CD4-positive, CD25-positive, alpha-beta regulatory T cell (primary cell): Measurements from ENCODE around the gene STX8. TPM values are rescaled to one million over a fixed set of nuclear protein-coding genes. Genes with fewer than 3 reads are reported as not detected.

ENCODE experiments used
- ATAC-seq, 2 donors: fragments of 150-1000 bp; cut with Tn5 transposase; one replicate each; pipeline ENCODE4 v1.10.0; 2021; ENCODE audit warnings: low read depth in 2 of 2, moderate number of reproducible peaks in 2 of 2, moderate library complexity in 1 of 2
- DNase-seq, 3 donors: peaks; one replicate each; pipeline versions ENCODE4 v3.0.0 to v3.0.0-alpha.2; 2012 to 2022; ENCODE audit warnings: mixed read lengths in 1 of 3
- H3K27ac ChIP-seq: one replicate; pipeline ENCODE4 v1.7.0; 2013; ENCODE audit warnings: mild to moderate bottlenecking, low read length; ENCODE audit not compliant: insufficient read depth, poor library complexity, severe bottlenecking
- H3K27me3 ChIP-seq: one replicate; pipeline ENCODE4 v1.7.0; 2013; ENCODE audit warnings: low read length; ENCODE audit not compliant: control insufficient read depth, insufficient read depth
- H3K36me3 ChIP-seq: one replicate; pipeline ENCODE4 v1.7.0; 2013; ENCODE audit warnings: mild to moderate bottlenecking, low read length, moderate library complexity; ENCODE audit not compliant: control insufficient read depth, insufficient read depth
- H3K4me1 ChIP-seq: 2 replicates; pipeline ENCODE4 v1.7.0; 2013; ENCODE audit warnings: mild to moderate bottlenecking, low read length; ENCODE audit not compliant: insufficient read depth, control insufficient read depth, poor library complexity, severe bottlenecking
- H3K4me3 ChIP-seq: one replicate; pipeline ENCODE4 v1.7.0; 2013; ENCODE audit warnings: low read depth, mild to moderate bottlenecking, low read length, moderate library complexity
- H3K9me3 ChIP-seq, 2 experiments: 1 replicate in 1 of 2; 2 replicates in 1 of 2; pipeline ENCODE4 v1.7.0; 2013; ENCODE audit warnings: low read length in 2 of 2, mild to moderate bottlenecking in 1 of 2, moderate library complexity in 1 of 2; ENCODE audit not compliant: control insufficient read depth in 2 of 2
- H3K27ac Mint-ChIP-seq, 3 donors: one replicate each; pipeline ENCODE4 v1.8.0; 2020 to 2022; ENCODE audit warnings: mild to moderate bottlenecking in 3 of 3, mixed read lengths in 3 of 3, moderate library complexity in 2 of 3
- H3K27me3 Mint-ChIP-seq: one replicate; pipeline ENCODE4 v1.8.0; 2022; ENCODE audit warnings: mild to moderate bottlenecking, mixed read lengths
- H3K36me3 Mint-ChIP-seq: one replicate; pipeline ENCODE4 v1.8.0; 2020; ENCODE audit warnings: mixed read lengths
- H3K4me1 Mint-ChIP-seq, 4 donors: one replicate each; pipeline ENCODE4 v1.8.0; 2020 to 2022; ENCODE audit warnings: mixed read lengths in 4 of 4, mild to moderate bottlenecking in 1 of 4
- H3K4me3 Mint-ChIP-seq, 4 donors: one replicate each; pipeline ENCODE4 v1.8.0; 2020 to 2022; ENCODE audit warnings: mild to moderate bottlenecking in 4 of 4, mixed read lengths in 4 of 4, moderate library complexity in 3 of 4
- H3K9me3 Mint-ChIP-seq, 7 donors: one replicate each; pipeline ENCODE4 v1.8.0; 2020 to 2022; ENCODE audit warnings: mixed read lengths in 7 of 7, mild to moderate bottlenecking in 3 of 7, moderate library complexity in 2 of 7
- polyA plus RNA-seq, 4 donors: library from polyadenylated mRNA; unstranded; fragments of 300-500 nt; fragmentation: Illumina TruSeq; gene quantifications; one replicate each; pipeline ENCODE4 v1.2.3, GENCODE V29; 2021
- total RNA-seq: library from RNA; stranded (reverse); gene quantifications from one replicate; pipeline ENCODE4 v1.2.3, GENCODE V29; 2022

STX8 gene
- total and polyA plus RNA-seq, 5 donors from 2014 or later = 83.7 to 214 (median 170) TPM

DNA sequence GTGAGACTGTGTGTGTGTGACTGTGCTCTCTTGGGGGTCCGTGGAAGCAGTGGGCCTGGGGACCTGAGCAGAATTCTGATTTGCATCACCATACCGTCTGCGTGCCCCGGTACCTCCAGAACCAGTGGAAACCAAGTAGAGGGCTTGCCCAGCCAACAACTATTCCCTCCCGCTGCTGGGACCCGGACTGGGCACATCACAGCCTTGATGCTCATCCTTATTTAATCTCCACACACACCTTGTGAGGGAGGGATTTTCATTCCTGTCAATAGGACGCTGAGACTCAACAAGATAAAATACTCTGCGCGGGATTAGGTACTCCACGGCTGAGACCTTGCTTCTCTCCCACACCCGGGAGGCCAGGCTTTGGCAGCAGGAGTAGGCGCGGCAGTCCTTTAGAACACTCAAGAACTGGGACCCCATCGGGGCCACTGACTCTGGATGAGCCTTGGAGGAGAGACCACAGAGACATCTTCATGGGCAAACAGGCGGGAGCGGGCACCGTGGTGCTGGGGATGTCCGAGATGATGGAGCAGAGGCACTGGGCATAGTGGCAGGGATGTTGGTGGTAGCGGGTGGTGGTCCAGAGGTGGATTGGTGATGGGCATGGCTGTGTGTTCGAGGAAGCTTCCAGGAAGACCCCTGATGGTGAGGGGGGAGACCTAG, 346.3 kb downstream of the STX8 start:
- H3K27ac ChIP-seq = no peak overlapping the region
- H3K36me3 ChIP-seq = no peaks in the 10 kb centered on the region
- no peak for ATAC-seq
- peaks cover 10% of the 10 kb centered on the region for H3K4me1 ChIP-seq
- H3K9me3 ChIP-seq = no peaks in the 10 kb centered on the region
- H3K27ac Mint-ChIP-seq = peak overlapping the region in 1 of 3 donors; percentile 64
- no peak for DNase-seq
- no peaks in the 10 kb centered on the region for H3K27me3 Mint-ChIP-seq
- H3K4me1 Mint-ChIP-seq = peaks cover 0 to 3% (median 0%) of the 10 kb centered on the region in 4 donors
- H3K9me3 Mint-ChIP-seq = peaks cover 0 to 2% (median 0%) of the 10 kb centered on the region in 7 donors
- H3K4me3 ChIP-seq = no peak overlapping the region
- no peaks in the 10 kb centered on the region for H3K36me3 Mint-ChIP-seq
- H3K27me3 ChIP-seq = no peaks in the 10 kb centered on the region
- peak overlapping the region in 1 of 4 donors; percentile 33 for H3K4me3 Mint-ChIP-seq

GRCh38 chr17:9228408-9229159, 347.0 kb downstream of the STX8 start:
- no peak for ATAC-seq
- no peaks in the 10 kb centered on the region for H3K27me3 Mint-ChIP-seq
- H3K27ac Mint-ChIP-seq = no peak overlapping the region

DNA sequence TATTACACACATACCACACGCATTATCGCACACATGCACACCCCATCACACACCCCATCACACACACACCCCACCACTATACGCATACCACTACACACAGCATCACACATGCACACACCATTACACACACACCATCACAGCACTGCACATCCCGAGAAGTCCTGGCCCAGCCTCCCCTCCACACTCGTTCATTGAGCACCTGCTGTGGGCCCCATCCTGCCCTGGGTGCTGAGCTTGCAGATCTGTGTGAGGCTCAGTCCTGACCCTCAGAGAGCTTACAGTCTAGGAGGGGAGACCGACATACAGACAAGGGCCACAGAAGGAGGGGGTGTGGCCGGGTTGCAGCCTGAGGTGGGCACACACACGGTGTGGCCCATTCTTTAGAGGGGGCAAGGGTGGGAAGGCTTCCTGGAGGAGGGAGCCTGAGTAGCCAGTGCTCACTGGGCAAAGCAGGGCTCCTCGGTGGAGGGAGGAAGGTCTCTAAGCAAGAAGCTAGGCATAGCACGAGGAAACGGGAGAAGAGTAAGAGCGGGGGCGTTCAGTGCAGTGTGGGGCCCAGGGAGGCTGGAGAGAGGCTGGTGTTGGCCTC, 347.7 kb downstream of the STX8 start:
- H3K4me1 Mint-ChIP-seq = peaks cover 0 to 3% (median 0%) of the 10 kb centered on the region in 4 donors
- no peak overlapping the region for H3K27ac ChIP-seq
- H3K27ac Mint-ChIP-seq = no peak overlapping the region
- DNase-seq (no peak), ATAC-seq (no peak)
- no peaks in the 10 kb centered on the region for H3K9me3 ChIP-seq
- peaks cover 10% of the 10 kb centered on the region for H3K4me1 ChIP-seq
- H3K36me3 Mint-ChIP-seq = no peaks in the 10 kb centered on the region
- no peak overlapping the region for H3K4me3 Mint-ChIP-seq
- H3K9me3 Mint-ChIP-seq = peaks cover 0 to 2% (median 0%) of the 10 kb centered on the region in 7 donors
- H3K27me3 Mint-ChIP-seq = no peaks in the 10 kb centered on the region
- no peaks in the 10 kb centered on the region for H3K27me3 ChIP-seq
- no peak overlapping the region for H3K4me3 ChIP-seq
- no peaks in the 10 kb centered on the region for H3K36me3 ChIP-seq

More at GRCh38 chr17:9228408-9229159, 347.0 kb downstream of the STX8 start:
- no peak overlapping the region for H3K4me3 Mint-ChIP-seq
- no peak for DNase-seq
- Histone ChIP-seq H3K27me3 (no peaks in the 10 kb centered on the region), H3K27ac (no peak overlapping the region), H3K4me3 (no peak overlapping the region), H3K4me1 (peaks cover 10% of the 10 kb centered on the region), H3K36me3 (no peaks in the 10 kb centered on the region), H3K9me3 (no peaks in the 10 kb centered on the region)
- H3K4me1 Mint-ChIP-seq = peaks cover 0 to 3% (median 0%) of the 10 kb centered on the region in 4 donors
- no peaks in the 10 kb centered on the region for H3K36me3 Mint-ChIP-seq
- peaks cover 0 to 2% (median 0%) of the 10 kb centered on the region in 7 donors for H3K9me3 Mint-ChIP-seq

- Histone ChIP-seq H3K27me3 (no peaks in the 10 kb centered on the region), H3K36me3 (no peaks in the 10 kb centered on the region), H3K27ac (no peak overlapping the region), H3K4me3 (no peak overlapping the region), H3K9me3 (no peaks in the 10 kb centered on the region), H3K4me1 (peaks cover 10% of the 10 kb centered on the region)
- Mint-ChIP-seq H3K36me3 (no peaks in the 10 kb centered on the region), H3K27ac (no peak overlapping the region), H3K9me3 (no peaks in the 10 kb centered on the region), H3K4me1 (peaks cover 0 to 3% (median 0%) of the 10 kb centered on the region in 4 donors), H3K27me3 (no peaks in the 10 kb centered on the region), H3K4me3 (no peak overlapping the region)
- ATAC-seq (peak in 1 of 2 donors; percentile 41), DNase-seq (peak in 1 of 3 donors; percentile 12)
Measured at GRCh38 chr17:9226794-9227135, 348.9 kb downstream of the STX8 start.

GRCh38 chr17:9226130-9226793, 349.4 kb downstream of the STX8 start:
- no peak for DNase-seq
- no peak overlapping the region for H3K4me3 ChIP-seq
- Mint-ChIP-seq H3K27me3 (no peaks in the 10 kb centered on the region), H3K9me3 (peaks cover 0 to 2% (median 0%) of the 10 kb centered on the region in 7 donors), H3K36me3 (no peaks in the 10 kb centered on the region), H3K27ac (no peak overlapping the region), H3K4me3 (no peak overlapping the region), H3K4me1 (peaks cover 0 to 3% (median 0%) of the 10 kb centered on the region in 4 donors)
- peaks cover 10% of the 10 kb centered on the region for H3K4me1 ChIP-seq
- H3K27me3 ChIP-seq = no peaks in the 10 kb centered on the region
- no peak for ATAC-seq
- H3K36me3 ChIP-seq = no peaks in the 10 kb centered on the region
- H3K27ac ChIP-seq = no peak overlapping the region
- no peaks in the 10 kb centered on the region for H3K9me3 ChIP-seq

- Histone ChIP-seq H3K9me3 (no peaks in the 10 kb centered on the region), H3K27me3 (no peaks in the 10 kb centered on the region), H3K27ac (no peak overlapping the region), H3K4me3 (no peak overlapping the region), H3K36me3 (no peaks in the 10 kb centered on the region), H3K4me1 (peaks cover 10% of the 10 kb centered on the region)
- ATAC-seq = no peak
- H3K27me3 Mint-ChIP-seq = no peaks in the 10 kb centered on the region
- no peaks in the 10 kb centered on the region for H3K36me3 Mint-ChIP-seq
- peaks cover 0 to 3% (median 0%) of the 10 kb centered on the region in 4 donors for H3K4me1 Mint-ChIP-seq
- peaks cover 0 to 2% (median 0%) of the 10 kb centered on the region in 7 donors for H3K9me3 Mint-ChIP-seq
- no peak overlapping the region for H3K4me3 Mint-ChIP-seq
- no peak overlapping the region for H3K27ac Mint-ChIP-seq
- DNase-seq = no peak
Measured at GRCh38 chr17:9225305-9226101, 350.1 kb downstream of the STX8 start.

- ATAC-seq = no peak
- Mint-ChIP-seq H3K27ac (no peak overlapping the region), H3K27me3 (no peaks in the 10 kb centered on the region)
Measured at GRCh38 chr17:9224485-9224884, 351.1 kb downstream of the STX8 start.

More at GRCh38 chr17:9224485-9224884, 351.1 kb downstream of the STX8 start:
- Histone ChIP-seq H3K4me1 (peaks cover 10% of the 10 kb centered on the region), H3K36me3 (no peaks in the 10 kb centered on the region), H3K27me3 (no peaks in the 10 kb centered on the region), H3K4me3 (no peak overlapping the region), H3K27ac (no peak overlapping the region), H3K9me3 (no peaks in the 10 kb centered on the region)
- Mint-ChIP-seq H3K4me3 (no peak overlapping the region), H3K36me3 (no peaks in the 10 kb centered on the region), H3K9me3 (peaks cover 0 to 2% (median 0%) of the 10 kb centered on the region in 7 donors), H3K4me1 (peaks cover 0 to 3% (median 0%) of the 10 kb centered on the region in 4 donors)
- DNase-seq = no peak
